Adipocyte (in vitro differentiated cells): Measurements from ENCODE around the gene PRKCB.

Experiments used
- DNase-seq: peaks from one replicate; pipeline ENCODE4 v3.0.0-alpha.2; 2015; ENCODE audit warnings: low read depth
- H3K27me3 ChIP-seq: replicated peaks from 2 replicates; pipeline ENCODE4 v1.7.0; 2013; ENCODE audit warnings: mild to moderate bottlenecking, low read length, moderate library complexity; ENCODE audit not compliant: control insufficient read depth, insufficient read depth
- H3K36me3 ChIP-seq: 2 replicates; pipeline ENCODE4 v1.7.0; 2013; ENCODE audit warnings: low read length, mild to moderate bottlenecking, moderate library complexity; ENCODE audit not compliant: control insufficient read depth, insufficient read depth, severe bottlenecking
- H3K4me1 ChIP-seq: 2 replicates; pipeline ENCODE4 v1.7.0; 2013; ENCODE audit warnings: mild to moderate bottlenecking, low read length, moderate library complexity; ENCODE audit not compliant: control insufficient read depth, insufficient read depth
- H3K4me3 ChIP-seq: 2 replicates; pipeline ENCODE4 v1.7.0; 2013; ENCODE audit warnings: mild to moderate bottlenecking, low read length, moderate library complexity
- H3K9ac ChIP-seq: 2 replicates; pipeline ENCODE4 v1.7.0; 2013; ENCODE audit warnings: mild to moderate bottlenecking, low read length, moderate library complexity
- H3K9me3 ChIP-seq: 2 replicates; pipeline ENCODE4 v1.7.0; 2013; ENCODE audit warnings: mild to moderate bottlenecking, low read length, moderate library complexity; ENCODE audit not compliant: control insufficient read depth

Gene PRKCB

GRCh38 chr16:23869052-23869451, 33.3 kb downstream of the PRKCB start:
- Histone ChIP-seq H3K4me3 (no peak overlapping the region), H3K27me3 (peaks cover 34% of the 10 kb centered on the region), H3K36me3 (no peaks in the 10 kb centered on the region), H3K9ac (no peak overlapping the region), H3K9me3 (no peaks in the 10 kb centered on the region), H3K4me1 (no peaks in the 10 kb centered on the region)
- DNase-seq: no peak

GRCh38 chr16:23871924-23872323, 36.1 kb downstream of the PRKCB start:
- H3K27me3 ChIP-seq: peaks cover 21% of the 10 kb centered on the region
- H3K4me3 ChIP-seq: no peak overlapping the region
- H3K9me3 ChIP-seq: no peaks in the 10 kb centered on the region
- no peak overlapping the region for H3K9ac ChIP-seq
- H3K4me1 ChIP-seq: no peaks in the 10 kb centered on the region
- no peak for DNase-seq
- H3K36me3 ChIP-seq: no peaks in the 10 kb centered on the region

GRCh38 chr16:23874613-23875294, 39.0 kb downstream of the PRKCB start:
- H3K9me3 ChIP-seq: no peaks in the 10 kb centered on the region

GRCh38 chr16:23876256-23876896, 40.6 kb downstream of the PRKCB start:
- Histone ChIP-seq H3K4me1 (no peaks in the 10 kb centered on the region), H3K27me3 (peaks cover 17% of the 10 kb centered on the region), H3K9me3 (no peaks in the 10 kb centered on the region), H3K4me3 (no peak overlapping the region), H3K36me3 (no peaks in the 10 kb centered on the region), H3K9ac (no peak overlapping the region)
- DNase-seq: no peak

More at GRCh38 chr16:23874613-23875294, 39.0 kb downstream of the PRKCB start:
- Histone ChIP-seq H3K9ac (no peak overlapping the region), H3K4me3 (no peak overlapping the region), H3K27me3 (peaks cover 13% of the 10 kb centered on the region), H3K36me3 (no peaks in the 10 kb centered on the region), H3K4me1 (no peaks in the 10 kb centered on the region)
- DNase-seq: peak; percentile 6

- H3K4me1 ChIP-seq: no peaks in the 10 kb centered on the region
- H3K27me3 ChIP-seq: peaks cover 14% of the 10 kb centered on the region
- no peaks in the 10 kb centered on the region for H3K9me3 ChIP-seq
- H3K4me3 ChIP-seq: no peak overlapping the region
- no peak overlapping the region for H3K9ac ChIP-seq
- H3K36me3 ChIP-seq: no peaks in the 10 kb centered on the region
- no peak for DNase-seq
Observed at GRCh38 chr16:23877107-23878070, 41.6 kb downstream of the PRKCB start.

GRCh38 chr16:23879735-23880373, 44.1 kb downstream of the PRKCB start:
- no peaks in the 10 kb centered on the region for H3K4me1 ChIP-seq
- no peak for DNase-seq
- H3K27me3 ChIP-seq: peaks cover 14% of the 10 kb centered on the region
- H3K9me3 ChIP-seq: no peaks in the 10 kb centered on the region
- no peak overlapping the region for H3K9ac ChIP-seq
- no peak overlapping the region for H3K4me3 ChIP-seq
- no peaks in the 10 kb centered on the region for H3K36me3 ChIP-seq

- DNase-seq: no peak
- H3K27me3 ChIP-seq: peaks cover 11% of the 10 kb centered on the region
- H3K36me3 ChIP-seq: no peaks in the 10 kb centered on the region
Observed at GRCh38 chr16:23889189-23889588, 53.4 kb downstream of the PRKCB start.

GRCh38 chr16:23893986-23894385, 58.2 kb downstream of the PRKCB start:
- no peak for DNase-seq

More at GRCh38 chr16:23889189-23889588, 53.4 kb downstream of the PRKCB start:
- no peaks in the 10 kb centered on the region for H3K4me1 ChIP-seq
- H3K9me3 ChIP-seq: no peaks in the 10 kb centered on the region
- no peak overlapping the region for H3K9ac ChIP-seq
- H3K4me3 ChIP-seq: no peak overlapping the region

GRCh38 chr16:23895052-23895451, 59.3 kb downstream of the PRKCB start:
- no peaks in the 10 kb centered on the region for H3K9me3 ChIP-seq
- H3K4me1 ChIP-seq: no peaks in the 10 kb centered on the region
- no peaks in the 10 kb centered on the region for H3K36me3 ChIP-seq
- H3K27me3 ChIP-seq: peaks cover 5% of the 10 kb centered on the region
- no peak overlapping the region for H3K4me3 ChIP-seq
- H3K9ac ChIP-seq: no peak overlapping the region
- DNase-seq: no peak

More at GRCh38 chr16:23893986-23894385, 58.2 kb downstream of the PRKCB start:
- peaks cover 5% of the 10 kb centered on the region for H3K27me3 ChIP-seq
- no peaks in the 10 kb centered on the region for H3K36me3 ChIP-seq
- H3K9me3 ChIP-seq: no peaks in the 10 kb centered on the region
- no peak overlapping the region for H3K4me3 ChIP-seq
- no peak overlapping the region for H3K9ac ChIP-seq
- H3K4me1 ChIP-seq: no peaks in the 10 kb centered on the region

- H3K4me3 ChIP-seq: no peak overlapping the region
- no peak for DNase-seq
- no peak overlapping the region for H3K9ac ChIP-seq
- H3K36me3 ChIP-seq: no peaks in the 10 kb centered on the region
- H3K27me3 ChIP-seq: peaks cover 7% of the 10 kb centered on the region
- no peaks in the 10 kb centered on the region for H3K9me3 ChIP-seq
- H3K4me1 ChIP-seq: no peaks in the 10 kb centered on the region
Observed at GRCh38 chr16:23896832-23897821, 61.3 kb downstream of the PRKCB start.
